IPS-18c (cell line): ENCODE data around the gene LIMK1.

Experiments
- H3K4me3 ChIP-seq: 2 replicates; pipeline ENCODE4 v1.7.0; 2013; ENCODE audit warnings: low read depth, mild to moderate bottlenecking, low read length, moderate library complexity; ENCODE audit not compliant: insufficient read depth
- H3K9me3 ChIP-seq: one replicate; pipeline ENCODE4 v1.6.1; 2013; ENCODE audit warnings: mild to moderate bottlenecking, low read length, moderate library complexity; ENCODE audit not compliant: control insufficient read depth, insufficient read depth

LIMK1 gene

GRCh38 chr7:74069086-74069541 lies 14.5 kb upstream of the LIMK1 start:
- no peaks in the 10 kb centered on the region for H3K9me3 ChIP-seq
- no peak overlapping the region for H3K4me3 ChIP-seq

- H3K9me3 ChIP-seq: no peaks in the 10 kb centered on the region
- no peak overlapping the region for H3K4me3 ChIP-seq
Observed at GRCh38 chr7:74069790-74070618, 13.6 kb upstream of the LIMK1 start.

- Histone ChIP-seq H3K4me3 (no peak overlapping the region), H3K9me3 (no peaks in the 10 kb centered on the region)
Observed at GRCh38 chr7:74070619-74070921, 13.0 kb upstream of the LIMK1 start.

GRCh38 chr7:74071121-74071520 lies 12.5 kb upstream of the LIMK1 start:
- H3K4me3 ChIP-seq: no peak overlapping the region
- no peaks in the 10 kb centered on the region for H3K9me3 ChIP-seq

- H3K9me3 ChIP-seq: no peaks in the 10 kb centered on the region
- H3K4me3 ChIP-seq: no peak overlapping the region
Observed at GRCh38 chr7:74074770-74075169, 8.8 kb upstream of the LIMK1 start.

- no peaks in the 10 kb centered on the region for H3K9me3 ChIP-seq
- no peak overlapping the region for H3K4me3 ChIP-seq
Observed at GRCh38 chr7:74078461-74078860, 5.1 kb upstream of the LIMK1 start.

GRCh38 chr7:74082770-74083116 lies 861 bp upstream of the LIMK1 start:
- peak overlapping the region; percentile 57; the same call in 1 of the 2 replicates for H3K4me3 ChIP-seq
- H3K9me3 ChIP-seq: peaks cover 2% of the 10 kb centered on the region

GRCh38 chr7:74083928-74084721 lies 521 bp downstream of the LIMK1 start:
- Histone ChIP-seq H3K9me3 (peaks cover 2% of the 10 kb centered on the region), H3K4me3 (peak overlapping the region; percentile 56)

- peak overlapping the region; percentile 56 for H3K4me3 ChIP-seq
- peaks cover 2% of the 10 kb centered on the region for H3K9me3 ChIP-seq
Observed at GRCh38 chr7:74084722-74085578, 1.3 kb downstream of the LIMK1 start.

- no peak overlapping the region for H3K4me3 ChIP-seq
- H3K9me3 ChIP-seq: peaks cover 4% of the 10 kb centered on the region
Observed at GRCh38 chr7:74087791-74088453, 4.3 kb downstream of the LIMK1 start.

GRCh38 chr7:74092321-74092963 lies 8.8 kb downstream of the LIMK1 start:
- H3K4me3 ChIP-seq: no peak overlapping the region; the same call in 1 of the 2 replicates
- peaks cover 2% of the 10 kb centered on the region for H3K9me3 ChIP-seq

- peaks cover 5% of the 10 kb centered on the region for H3K9me3 ChIP-seq
- no peak overlapping the region; the same call in 1 of the 2 replicates for H3K4me3 ChIP-seq
Observed at GRCh38 chr7:74092964-74093471, 9.4 kb downstream of the LIMK1 start.

GRCh38 chr7:74093671-74094223 lies 10.1 kb downstream of the LIMK1 start:
- Histone ChIP-seq H3K9me3 (peaks cover 5% of the 10 kb centered on the region), H3K4me3 (no peak overlapping the region; the same call in 1 of the 2 replicates)

GRCh38 chr7:74094224-74095101 lies 10.9 kb downstream of the LIMK1 start:
- peaks cover 5% of the 10 kb centered on the region for H3K9me3 ChIP-seq
- H3K4me3 ChIP-seq: peak overlapping the region; percentile 38

GRCh38 chr7:74095135-74095534 lies 11.5 kb downstream of the LIMK1 start:
- Histone ChIP-seq H3K4me3 (no peak overlapping the region), H3K9me3 (peaks cover 5% of the 10 kb centered on the region)
